GM21526 (cell line): ENCODE measurements around the gene CD52.

ENCODE experiments used
- ATAC-seq: cut with Tn5 transposase; IDR thresholded peaks from one replicate; pipeline ENCODE4 v1.9.1; 2021; ENCODE audit warnings: moderate library complexity; ENCODE audit not compliant: unreplicated experiment, low FRiP score

Gene CD52

GRCh38 chr1:26317612-26318337 is at the start of gene CD52:
TSS of gene CD52 (plus strand) at chr1:26317958. CDS start at chr1:26318018, 60 bp downstream.
- no peak for ATAC-seq

GRCh38 chr1:26268290-26269197 is 49.2 kb upstream of the CD52 start:
- ATAC-seq = no peak

- ATAC-seq = no peak
Measured at GRCh38 chr1:26269198-26269550, 48.6 kb upstream of the CD52 start.

- no peak for ATAC-seq
Measured at GRCh38 chr1:26274801-26275425, 42.8 kb upstream of the CD52 start.

GRCh38 chr1:26275580-26276431 is 42.0 kb upstream of the CD52 start:
- no peak for ATAC-seq

GRCh38 chr1:26276432-26276838 is 41.3 kb upstream of the CD52 start:
- ATAC-seq = no peak

- no peak for ATAC-seq
Measured at GRCh38 chr1:26277261-26277661, 40.5 kb upstream of the CD52 start.

GRCh38 chr1:26277719-26278118 is 40.0 kb upstream of the CD52 start:
- no peak for ATAC-seq

- no peak for ATAC-seq
Measured at GRCh38 chr1:26278303-26278702, 39.5 kb upstream of the CD52 start.

- no peak for ATAC-seq
Measured at GRCh38 chr1:26278724-26279455, 38.9 kb upstream of the CD52 start.

- ATAC-seq = peak; percentile 60
Measured at GRCh38 chr1:26279456-26280332, 38.1 kb upstream of the CD52 start, which contains the start of gene SH3BGRL3. TSS of gene SH3BGRL3 (plus strand) at chr1:26280086. CDS start at chr1:26280156, 70 bp downstream.

GRCh38 chr1:26280333-26281042 is 37.3 kb upstream of the CD52 start:
- no peak for ATAC-seq

- ATAC-seq = no peak
Measured at GRCh38 chr1:26281091-26281958, 36.4 kb upstream of the CD52 start.

- ATAC-seq = no peak
Measured at GRCh38 chr1:26281971-26282370, 35.8 kb upstream of the CD52 start.

GRCh38 chr1:26282401-26282918 is 35.3 kb upstream of the CD52 start:
- ATAC-seq = no peak

- no peak for ATAC-seq
Measured at GRCh38 chr1:26283279-26283853, 34.4 kb upstream of the CD52 start.
